ENCODE data around the gene NAP1L1. TPM values are rescaled to one million over a fixed set of nuclear protein-coding genes. Genes with fewer than 3 reads are reported as not detected.

Gene NAP1L1
- 327 and 493 TPM in 2 replicates for total RNA-seq (2022)
- Bru-seq, nascent RNA: percentile 97 among the genes with signal in this experiment
- BruChase-seq, experiment 1, labeled RNA remaining after a 6-hour chase: percentile 96 among the genes with signal in this experiment
- BruChase-seq, experiment 2, labeled RNA remaining after a 2-hour chase: percentile 98 among the genes with signal in this experiment
- long read RNA-seq, full-length matches to known transcripts: 85 of 179 reads
- long read RNA-seq, partial matches to known transcripts: 37 of 179 reads
- long read RNA-seq, other reads (novel, unspliced or antisense): 57 of 179 reads

- Mint-ChIP-seq H3K36me3 (ENCODE audit: insufficient read depth, unreplicated experiment) (peaks cover 29% of the 10 kb centered on the region), H3K27me3 (ENCODE audit: insufficient read depth, unreplicated experiment) (no peaks in the 10 kb centered on the region), H3K27ac (ENCODE audit: low read depth, unreplicated experiment) (peak within 1 kb of the TSS; percentile 86), H3K9me3 (ENCODE audit: unreplicated experiment) (no peaks in the 10 kb centered on the region), H3K4me1 (ENCODE audit: insufficient read depth, unreplicated experiment) (peaks cover 20% of the 10 kb centered on the region), H3K4me3 (ENCODE audit: unreplicated experiment) (peak within 1 kb of the TSS; percentile 86)
- ChIA-PET POLR2A (interaction anchor here (0.6 to 3.7 kb wide), 22 partner anchors 8 to 1038 kb away, joined by 3 to 50 read pairs (median 3); partner anchors contain the start of genes BBS10, GLIPR1L2, OSBPL8 and PHLDA1), CTCF (interaction anchor here (0.6 to 3.1 kb wide), 5 partner anchors 234 to 460 kb away, joined by 3 to 10 read pairs (median 3); no protein-coding TSS in a partner anchor)
- TSS peak; percentile 75 for BruUV-seq (replicated peaks)
- intact Hi-C loops (cut with micrococcal nuclease): loop anchor here (1.0 to 5.0 kb wide), 3 partner anchors 153 to 371 kb away; no protein-coding TSS in a partner anchor
- no peak for TF ChIP-seq CTCF (IDR thresholded peaks at IDR 0.05; ENCODE audit: unreplicated experiment)
- DNase-seq (ENCODE audit: unreplicated experiment): peak; percentile 98
Measured at GRCh38 chr12:76083904-76084862, at the start of gene NAP1L1. Gene NAP1L1, minus strand, starts transcription at chr12:76084685. Its CDS starts 10,466 bp downstream, at chr12:76074219.

GRCh38 chr12:76127588-76127987, 43.1 kb upstream of the NAP1L1 start:
- Mint-ChIP-seq H3K27ac (ENCODE audit: low read depth, unreplicated experiment) (no peak overlapping the region), H3K4me1 (ENCODE audit: insufficient read depth, unreplicated experiment) (peaks cover 12% of the 10 kb centered on the region), H3K27me3 (ENCODE audit: insufficient read depth, unreplicated experiment) (no peaks in the 10 kb centered on the region), H3K36me3 (ENCODE audit: insufficient read depth, unreplicated experiment) (peaks cover 6% of the 10 kb centered on the region), H3K4me3 (ENCODE audit: unreplicated experiment) (no peak overlapping the region), H3K9me3 (ENCODE audit: unreplicated experiment) (no peaks in the 10 kb centered on the region)
- TF ChIP-seq CTCF (IDR thresholded peaks at IDR 0.05; ENCODE audit: unreplicated experiment): no peak
- ChIA-PET POLR2A (interaction anchor here (1.0 kb wide), 1 partner anchor 13 kb away, joined by 3 read pairs; no protein-coding TSS in a partner anchor), CTCF (interaction anchor here (0.7 kb wide), 1 partner anchor 449 kb away, joined by 4 read pairs; no protein-coding TSS in a partner anchor)
- intact Hi-C loops (cut with micrococcal nuclease): no loop called here
- BruUV-seq (replicated peaks): no TSS peak
- DNase-seq (ENCODE audit: unreplicated experiment): no peak

- H3K27ac Mint-ChIP-seq (ENCODE audit: low read depth, unreplicated experiment): no peak overlapping the region
- CTCF ChIA-PET: interaction anchor here (0.6 kb wide), 1 partner anchor 15 kb away, joined by 3 read pairs; no protein-coding TSS in a partner anchor
- no peak for TF ChIP-seq CTCF (IDR thresholded peaks at IDR 0.05; ENCODE audit: unreplicated experiment)
- H3K4me3 Mint-ChIP-seq (ENCODE audit: unreplicated experiment): no peak overlapping the region
- H3K4me1 Mint-ChIP-seq (ENCODE audit: insufficient read depth, unreplicated experiment): peaks cover 12% of the 10 kb centered on the region
- H3K27me3 Mint-ChIP-seq (ENCODE audit: insufficient read depth, unreplicated experiment): no peaks in the 10 kb centered on the region
- no peak for DNase-seq (ENCODE audit: unreplicated experiment)
- no peaks in the 10 kb centered on the region for H3K9me3 Mint-ChIP-seq (ENCODE audit: unreplicated experiment)
- H3K36me3 Mint-ChIP-seq (ENCODE audit: insufficient read depth, unreplicated experiment): peaks cover 6% of the 10 kb centered on the region
- no TSS peak for BruUV-seq (replicated peaks)
- intact Hi-C loops (cut with micrococcal nuclease): no loop called here
- POLR2A ChIA-PET: interaction anchor here (0.7 to 1.2 kb wide), 2 partner anchors 19 to 161 kb away, joined by 3 to 5 read pairs; no protein-coding TSS in a partner anchor
Measured at GRCh38 chr12:76124456-76124855, 40.0 kb upstream of the NAP1L1 start.

All from MCF 10A (cell line).